Fibroblast of lung (primary cell): ENCODE results near the gene DPY19L1. TPM values are rescaled to one million over a fixed set of nuclear protein-coding genes. Genes with fewer than 3 reads are reported as not detected.
"Not testable (repeated sequence)": the region's sequence is repeated elsewhere in the genome, so short reads cannot be mapped to it uniquely, and the experiment has no call there.

ENCODE experiments used
- DNase-seq, 2 donors: peaks; one replicate each; pipeline versions ENCODE4 v3.0.0 to v3.0.0-alpha.2; 2010; ENCODE audit warnings: low read depth in 2 of 2
- H2AFZ ChIP-seq: 2 replicates; pipeline ENCODE4 v1.5.1; 2012; ENCODE audit warnings: low read length, control low read depth, inconsistent platforms
- H3K27ac ChIP-seq: 2 replicates; pipeline ENCODE4 v1.5.1; 2011; ENCODE audit warnings: low read length, control low read depth; ENCODE audit not compliant: insufficient read depth
- H3K27me3 ChIP-seq: 2 replicates; pipeline ENCODE4 v1.5.1; 2011; ENCODE audit warnings: mild to moderate bottlenecking, low read length; ENCODE audit not compliant: control insufficient read depth, insufficient read depth
- H3K36me3 ChIP-seq: 2 replicates; pipeline ENCODE4 v1.5.1; 2011; ENCODE audit warnings: low read length; ENCODE audit not compliant: control insufficient read depth, insufficient read depth
- H3K4me1 ChIP-seq: 2 replicates; pipeline ENCODE4 v1.5.1; 2011; ENCODE audit warnings: low read length; ENCODE audit not compliant: control insufficient read depth, insufficient read depth; ENCODE audit errors: extremely low read depth
- H3K4me2 ChIP-seq: 2 replicates; pipeline ENCODE4 v1.5.1; 2011; ENCODE audit warnings: low read length, control low read depth; ENCODE audit not compliant: insufficient read depth; ENCODE audit errors: extremely low read depth
- H3K4me3 ChIP-seq, 4 experiments: fragments of 200-600 bp in 1 of 4; sonication (generic) in 1 of 4; replicated peaks in 1 of 4; 2 replicates each; pipeline ENCODE4 v1.5.1; 2011 to 2016; ENCODE audit warnings: low read length in 4 of 4, low read depth in 3 of 4, mild to moderate bottlenecking in 3 of 4, control low read depth in 2 of 4, inconsistent platforms in 1 of 4, mixed read lengths in 1 of 4; ENCODE audit not compliant: insufficient read depth in 1 of 4; ENCODE audit errors: control extremely low read depth in 1 of 4
- H3K79me2 ChIP-seq: 2 replicates; pipeline ENCODE4 v1.5.1; 2012; ENCODE audit warnings: mild to moderate bottlenecking, low read length, inconsistent platforms; ENCODE audit not compliant: control insufficient read depth, insufficient read depth
- H3K9ac ChIP-seq: 2 replicates; pipeline ENCODE4 v1.5.1; 2011; ENCODE audit warnings: mild to moderate bottlenecking, low read length, control low read depth; ENCODE audit not compliant: insufficient read depth
- H3K9me3 ChIP-seq: 2 replicates; pipeline ENCODE4 v1.5.1; 2012; ENCODE audit warnings: low read depth, low read length; ENCODE audit not compliant: control insufficient read depth, insufficient read depth
- H4K20me1 ChIP-seq: 2 replicates; pipeline ENCODE4 v1.5.1; 2011; ENCODE audit warnings: low read length; ENCODE audit not compliant: control insufficient read depth, insufficient read depth; ENCODE audit errors: extremely low read depth
- EZH2 ChIP-seq: IDR thresholded peaks from 2 replicates; pipeline ENCODE4 v1.5.1; 2012; ENCODE audit warnings: low read length, control low read depth, mild to moderate bottlenecking; ENCODE audit errors: missing control alignments
- polyA plus RNA-seq, 2 donors: library from polyadenylated mRNA; depleted of rRNA in 1 of 2; stranded (reverse) in 1 of 2; unstranded in 1 of 2; fragments of >200 nt; gene quantifications; 2 replicates each; pipeline ENCODE4 v1.2.1, GENCODE V29; 2011 to 2012; ENCODE audit warnings: missing spikeins in 1 of 2
- total RNA-seq: library from RNA; depleted of rRNA; stranded (reverse); fragments of >200 nt; gene quantifications from 2 replicates; pipeline ENCODE4 v1.2.1, GENCODE V29; 2014
- TF ChIP-seq, protein P1 (sequence below), 2 donors: IDR thresholded peaks in 1 of 2; conservative IDR thresholded peaks in 1 of 2; 1 replicate in 1 of 2; 2 replicates in 1 of 2; pipeline ENCODE4 v1.5.1; 2011 to 2012; ENCODE audit warnings: low read length in 2 of 2, control low read depth in 1 of 2, inconsistent platforms in 1 of 2, low read depth in 1 of 2, mild to moderate bottlenecking in 1 of 2

DPY19L1 gene
- total and polyA plus RNA-seq, 2 donors (not counting 1 experiment from before 2014, with no cell fraction given) = 30.1 to 31.8 TPM

DNA sequence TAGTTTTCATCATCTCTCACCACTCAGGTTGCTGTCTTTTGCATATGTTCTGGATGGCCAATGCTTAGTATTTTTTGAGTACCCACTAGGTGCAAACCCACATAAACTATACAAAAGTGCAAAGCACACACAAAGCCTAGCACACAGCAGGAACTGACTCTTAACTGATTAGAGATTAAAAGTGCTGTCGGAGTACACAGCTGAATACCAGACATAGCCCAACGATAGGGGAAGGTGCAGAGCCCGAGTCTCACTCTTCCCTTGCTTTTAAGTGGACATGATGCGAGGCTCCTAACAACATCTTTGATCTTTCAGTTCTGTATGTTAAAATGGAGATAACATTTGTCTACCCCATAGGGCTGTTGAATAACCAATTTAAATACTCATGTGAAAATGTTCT lies 90.8 kb downstream of the DPY19L1 start:
- no peak for DNase-seq
- H4K20me1 ChIP-seq = no peaks in the 10 kb centered on the region
- no peaks in the 10 kb centered on the region for H3K4me1 ChIP-seq
- no peaks in the 10 kb centered on the region for H3K36me3 ChIP-seq
- no peak overlapping the region for H2AFZ ChIP-seq
- no peak overlapping the region for H3K4me2 ChIP-seq
- H3K27me3 ChIP-seq = no peaks in the 10 kb centered on the region
- H3K9ac ChIP-seq = no peak overlapping the region
- no peak for TF ChIP-seq EZH2
- TF ChIP-seq, protein P1, sequence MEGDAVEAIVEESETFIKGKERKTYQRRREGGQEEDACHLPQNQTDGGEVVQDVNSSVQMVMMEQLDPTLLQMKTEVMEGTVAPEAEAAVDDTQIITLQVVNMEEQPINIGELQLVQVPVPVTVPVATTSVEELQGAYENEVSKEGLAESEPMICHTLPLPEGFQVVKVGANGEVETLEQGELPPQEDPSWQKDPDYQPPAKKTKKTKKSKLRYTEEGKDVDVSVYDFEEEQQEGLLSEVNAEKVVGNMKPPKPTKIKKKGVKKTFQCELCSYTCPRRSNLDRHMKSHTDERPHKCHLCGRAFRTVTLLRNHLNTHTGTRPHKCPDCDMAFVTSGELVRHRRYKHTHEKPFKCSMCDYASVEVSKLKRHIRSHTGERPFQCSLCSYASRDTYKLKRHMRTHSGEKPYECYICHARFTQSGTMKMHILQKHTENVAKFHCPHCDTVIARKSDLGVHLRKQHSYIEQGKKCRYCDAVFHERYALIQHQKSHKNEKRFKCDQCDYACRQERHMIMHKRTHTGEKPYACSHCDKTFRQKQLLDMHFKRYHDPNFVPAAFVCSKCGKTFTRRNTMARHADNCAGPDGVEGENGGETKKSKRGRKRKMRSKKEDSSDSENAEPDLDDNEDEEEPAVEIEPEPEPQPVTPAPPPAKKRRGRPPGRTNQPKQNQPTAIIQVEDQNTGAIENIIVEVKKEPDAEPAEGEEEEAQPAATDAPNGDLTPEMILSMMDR (conservative IDR thresholded peaks at IDR 0.05 in 1 of 2, IDR thresholded peaks at IDR 0.05 in 1 of 2; ENCODE audit: low read depth in 1 of 2, low read length in 2 of 2) = no peak
- H3K27ac ChIP-seq = no peak overlapping the region
- no peaks in the 10 kb centered on the region for H3K79me2 ChIP-seq
- H3K4me3 ChIP-seq = no peak overlapping the region
- H3K9me3 ChIP-seq = no peaks in the 10 kb centered on the region

GRCh38 chr7:34945894-34946477 lies 91.3 kb downstream of the DPY19L1 start:
- H3K36me3 ChIP-seq = not testable (repeated sequence)

DNA sequence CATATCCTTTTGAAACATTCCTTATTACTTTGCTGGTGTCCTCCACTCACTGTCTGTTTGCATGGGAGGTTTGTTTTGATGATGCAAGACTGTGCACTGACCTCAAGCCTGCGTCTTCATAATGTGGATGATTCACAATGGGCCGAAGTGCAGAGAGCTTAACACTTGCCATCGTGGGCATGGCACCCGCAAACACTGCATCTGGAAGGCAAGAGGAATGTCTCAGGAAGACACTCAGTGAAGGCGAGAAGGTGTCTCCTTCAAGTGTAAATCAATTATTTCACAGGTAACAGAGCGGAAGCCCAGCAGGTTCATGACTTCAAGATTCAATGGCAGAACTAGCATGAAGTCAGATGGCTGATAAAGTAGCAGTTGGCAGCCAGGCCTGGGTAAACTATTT lies 98.1 kb downstream of the DPY19L1 start:
- H3K4me2 ChIP-seq = no peak overlapping the region
- TF ChIP-seq, protein P1 (conservative IDR thresholded peaks at IDR 0.05 in 1 of 2, IDR thresholded peaks at IDR 0.05 in 1 of 2; ENCODE audit: low read depth in 1 of 2, low read length in 2 of 2) = no peak
- TF ChIP-seq EZH2 = no peak
- DNase-seq = peak; percentile 76 to 86

More at GRCh38 chr7:34945894-34946477, 91.3 kb downstream of the DPY19L1 start:
- H3K4me2 ChIP-seq, H3K9ac ChIP-seq, H3K4me1 ChIP-seq, H3K79me2 ChIP-seq, H2AFZ ChIP-seq, H3K4me3 ChIP-seq, H3K27me3 ChIP-seq, H4K20me1 ChIP-seq, H3K9me3 ChIP-seq, H3K27ac ChIP-seq: not testable (repeated sequence)
- DNase-seq = peak in 1 of 2 donors; percentile 17

DNA sequence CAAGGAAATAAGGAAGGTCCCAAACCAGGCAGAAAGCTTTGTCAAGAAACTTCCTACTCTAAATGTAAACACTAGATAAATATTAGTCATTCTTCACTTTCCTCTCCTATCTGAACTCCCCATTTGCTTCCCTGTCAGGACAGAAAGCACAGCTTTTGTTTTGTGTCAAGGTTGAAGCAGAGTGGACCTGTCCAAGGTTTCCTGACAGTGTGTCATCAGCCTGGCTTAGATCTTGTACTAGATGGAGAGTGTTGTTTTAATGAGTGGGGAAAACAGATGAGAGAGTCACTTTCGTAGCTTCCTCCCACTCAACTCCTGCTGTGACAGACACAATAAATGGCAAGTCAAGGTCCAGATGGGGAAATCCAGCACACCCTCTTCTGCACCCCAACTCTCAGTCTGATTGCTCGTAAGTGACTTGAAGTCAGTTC lies 101.5 kb downstream of the DPY19L1 start:
- not testable (repeated sequence) for H3K4me1 ChIP-seq, H2AFZ ChIP-seq, H4K20me1 ChIP-seq, H3K36me3 ChIP-seq, DNase-seq, H3K4me3 ChIP-seq, H3K27me3 ChIP-seq, H3K4me2 ChIP-seq, H3K79me2 ChIP-seq, H3K27ac ChIP-seq, H3K9me3 ChIP-seq, H3K9ac ChIP-seq

More for the DNA sequence above, 98.1 kb downstream of the DPY19L1 start:
- H3K9ac ChIP-seq = no peak overlapping the region
- no peak overlapping the region for H3K4me3 ChIP-seq
- no peaks in the 10 kb centered on the region for H3K27me3 ChIP-seq
- no peaks in the 10 kb centered on the region for H3K9me3 ChIP-seq
- no peaks in the 10 kb centered on the region for H4K20me1 ChIP-seq
- no peak overlapping the region for H2AFZ ChIP-seq
- H3K79me2 ChIP-seq = no peaks in the 10 kb centered on the region
- no peaks in the 10 kb centered on the region for H3K36me3 ChIP-seq
- H3K4me1 ChIP-seq = no peaks in the 10 kb centered on the region
- no peak overlapping the region for H3K27ac ChIP-seq
